Type B pancreatic cell (in vitro differentiated cells): Measurements from ENCODE around the gene FCGR3B. TPM values are rescaled to one million over a fixed set of nuclear protein-coding genes. Genes with fewer than 3 reads are reported as not detected.
"Not testable (repeated sequence)": the region's sequence is repeated elsewhere in the genome, so short reads cannot be mapped to it uniquely, and the experiment has no call there.

ENCODE experiments used
- DNase-seq: peaks from one replicate; pipeline ENCODE4 v3.0.0; 2021; ENCODE audit warnings: mixed read lengths; ENCODE audit not compliant: unreplicated experiment; ENCODE audit errors: extremely low spot score
- H3K27ac Mint-ChIP-seq: 2 replicates; pipeline ENCODE4 v1.8.0; 2021; ENCODE audit warnings: mild to moderate bottlenecking, mixed read lengths
- H3K27me3 Mint-ChIP-seq: 2 replicates; pipeline ENCODE4 v1.8.0; 2021; ENCODE audit warnings: mixed read lengths
- H3K36me3 Mint-ChIP-seq: 2 replicates; pipeline ENCODE4 v1.8.0; 2021; ENCODE audit warnings: mixed read lengths
- H3K4me1 Mint-ChIP-seq: one replicate; pipeline ENCODE4 v1.8.0; 2021; ENCODE audit warnings: mixed read lengths; ENCODE audit not compliant: unreplicated experiment
- H3K4me3 Mint-ChIP-seq: 2 replicates; pipeline ENCODE4 v1.8.0; 2021; ENCODE audit warnings: mild to moderate bottlenecking, mixed read lengths
- H3K9me3 Mint-ChIP-seq: 2 replicates; pipeline ENCODE4 v1.8.0; 2021; ENCODE audit warnings: mixed read lengths
- total RNA-seq: library from RNA; stranded (reverse); gene quantifications from 2 replicates; pipeline ENCODE4 v1.2.1, GENCODE V29; 2021; ENCODE audit warnings: low replicate concordance

The FCGR3B gene
- total RNA-seq, 1 donor from 2014 or later, result not detected

DNA sequence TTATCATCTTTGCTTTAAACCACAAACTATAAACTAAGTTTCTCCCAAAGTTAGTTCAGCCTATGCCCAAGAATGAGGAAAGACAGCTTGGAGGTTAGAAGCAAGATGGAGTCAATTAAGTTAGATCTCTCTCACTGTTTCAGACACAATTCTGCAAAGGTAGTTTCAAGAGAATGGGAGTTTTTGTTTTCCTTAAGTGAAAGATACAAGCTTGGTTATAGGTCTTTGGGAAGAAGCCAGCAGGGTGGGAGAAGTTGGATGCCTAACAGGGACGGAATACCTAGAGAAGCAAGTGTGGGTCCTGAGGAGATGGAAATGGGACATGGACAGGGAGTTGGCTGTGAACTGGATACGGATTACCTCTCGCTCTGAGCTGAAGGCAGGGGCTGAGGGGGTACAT, 6.0 kb upstream of the FCGR3B start:
- H3K36me3 Mint-ChIP-seq, DNase-seq, H3K4me3 Mint-ChIP-seq, H3K4me1 Mint-ChIP-seq, H3K27ac Mint-ChIP-seq, H3K9me3 Mint-ChIP-seq: not testable (repeated sequence)
- H3K27me3 Mint-ChIP-seq, result peaks cover 17% of the 10 kb centered on the region

DNA sequence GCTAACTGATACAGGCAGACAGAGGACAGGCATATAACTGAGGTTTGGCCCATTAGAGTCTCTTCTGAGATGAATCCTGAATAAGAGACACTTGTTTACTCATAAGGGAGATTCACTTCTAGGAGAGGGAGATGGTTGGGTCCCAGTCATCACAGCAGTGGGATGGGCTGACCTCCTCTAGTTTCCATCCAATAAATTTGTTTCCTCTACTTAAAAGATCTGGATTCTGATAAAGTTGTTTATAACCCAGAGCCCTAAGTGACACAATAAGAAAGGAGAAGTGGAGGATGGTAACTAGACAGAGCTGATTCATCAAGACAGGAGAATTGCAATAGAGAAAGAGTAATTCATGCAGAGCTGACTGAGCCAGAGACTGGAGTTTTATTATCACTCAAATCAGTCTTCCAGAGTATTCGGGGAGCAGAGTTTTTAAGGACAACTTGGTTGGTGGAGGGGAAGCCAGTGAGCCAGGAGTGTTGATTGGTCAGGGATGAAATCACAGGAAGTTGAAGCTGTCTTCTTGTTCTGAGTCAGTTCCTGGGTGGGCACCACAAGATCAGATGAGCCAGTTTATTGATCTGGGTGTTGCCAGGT, 5.3 kb upstream of the FCGR3B start:
- DNase-seq, H3K4me1 Mint-ChIP-seq, H3K36me3 Mint-ChIP-seq, H3K4me3 Mint-ChIP-seq, H3K9me3 Mint-ChIP-seq, H3K27ac Mint-ChIP-seq: not testable (repeated sequence)
- peaks cover 17% of the 10 kb centered on the region for H3K27me3 Mint-ChIP-seq

DNA sequence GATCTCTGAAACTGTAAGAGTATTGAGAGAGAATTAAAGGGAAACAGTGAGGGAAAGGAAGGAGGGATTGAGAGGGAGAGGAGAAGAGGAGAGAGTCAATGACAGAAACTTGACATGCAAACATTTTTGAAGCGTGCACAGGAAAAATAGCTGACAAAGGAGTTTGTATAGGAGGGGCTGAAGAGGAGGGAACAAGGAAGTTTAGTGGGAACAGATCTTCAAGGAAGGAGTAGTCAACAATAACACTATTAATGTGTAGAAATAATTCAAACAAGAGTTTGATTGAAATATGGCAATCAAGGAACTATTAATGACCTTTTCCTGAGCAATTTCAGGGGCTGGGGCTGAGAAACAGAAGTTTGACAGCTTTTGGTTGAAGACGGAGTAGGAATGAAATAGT, 4.0 kb upstream of the FCGR3B start:
- H3K4me3 Mint-ChIP-seq, H3K27ac Mint-ChIP-seq, H3K9me3 Mint-ChIP-seq, H3K4me1 Mint-ChIP-seq, DNase-seq, H3K36me3 Mint-ChIP-seq: not testable (repeated sequence)
- peaks cover 17% of the 10 kb centered on the region for H3K27me3 Mint-ChIP-seq

DNA sequence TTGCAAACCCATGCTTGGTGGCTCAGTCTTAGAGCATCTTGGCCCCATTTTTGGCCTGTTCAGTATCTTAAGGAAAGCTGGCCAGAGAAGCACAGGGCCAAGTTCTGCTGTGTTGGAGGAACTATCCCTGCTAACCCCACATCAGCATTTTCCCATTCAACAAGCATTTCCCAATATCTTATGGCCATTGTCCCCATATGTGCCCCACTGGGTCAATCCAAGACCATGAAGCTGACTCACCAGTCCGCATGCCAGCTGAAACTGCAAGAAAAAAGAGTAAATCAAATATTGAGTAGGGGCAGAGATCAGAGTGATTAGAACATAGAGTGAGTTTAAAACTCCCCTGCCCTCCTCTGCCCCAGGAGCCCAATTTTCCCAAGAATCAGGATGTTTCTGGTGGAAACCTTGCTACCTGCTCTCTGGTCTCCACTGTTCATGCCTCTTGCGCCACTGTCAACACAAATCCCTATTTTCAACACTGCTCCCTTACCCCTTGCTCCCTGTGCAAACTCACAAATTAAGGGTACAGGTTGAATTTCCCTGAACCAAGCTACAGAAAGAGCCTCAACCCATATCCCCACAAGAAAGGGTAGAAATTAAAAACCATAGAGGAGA, 741 bp downstream of the FCGR3B start:
- H3K27ac Mint-ChIP-seq, H3K4me3 Mint-ChIP-seq, H3K4me1 Mint-ChIP-seq, DNase-seq, H3K36me3 Mint-ChIP-seq, H3K9me3 Mint-ChIP-seq: not testable (repeated sequence)
- H3K27me3 Mint-ChIP-seq, result peaks cover 19% of the 10 kb centered on the region

DNA sequence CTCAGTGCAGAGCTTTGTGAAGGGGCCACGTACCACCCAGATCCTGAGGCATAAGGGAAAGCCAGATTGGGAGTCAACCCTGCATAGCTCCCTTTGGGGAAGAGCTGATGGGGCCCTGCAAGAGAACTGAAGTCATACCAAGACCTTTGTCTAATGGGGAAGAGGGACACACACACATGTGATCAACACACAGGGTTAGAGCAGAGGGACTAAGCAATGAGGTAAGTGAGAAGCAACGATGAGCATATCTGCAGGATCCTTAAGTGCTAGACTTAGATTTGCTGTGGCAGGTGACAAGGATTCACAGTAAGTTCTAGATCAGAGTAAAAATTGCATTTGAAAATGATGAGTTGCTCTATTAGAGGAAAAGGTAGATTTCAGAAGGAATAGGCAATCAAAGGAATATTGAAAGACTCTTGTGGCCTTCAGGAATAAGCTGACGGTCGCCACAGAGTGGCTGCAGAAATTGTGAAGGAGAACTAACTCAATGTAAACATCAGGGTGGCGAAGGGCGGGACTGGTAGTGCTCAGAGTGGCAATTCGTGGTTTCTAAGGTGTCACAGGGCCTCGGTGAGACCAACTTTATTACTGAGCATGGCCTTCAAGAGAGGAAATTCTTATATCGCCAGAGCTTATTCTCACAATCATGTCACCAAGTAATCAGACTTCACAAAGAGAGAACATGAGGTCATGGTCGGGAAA, 4.4 kb downstream of the FCGR3B start:
- H3K27me3 Mint-ChIP-seq, result peaks cover 46% of the 10 kb centered on the region
- not testable (repeated sequence) for H3K9me3 Mint-ChIP-seq, H3K4me1 Mint-ChIP-seq, H3K36me3 Mint-ChIP-seq, H3K27ac Mint-ChIP-seq, H3K4me3 Mint-ChIP-seq, DNase-seq

DNA sequence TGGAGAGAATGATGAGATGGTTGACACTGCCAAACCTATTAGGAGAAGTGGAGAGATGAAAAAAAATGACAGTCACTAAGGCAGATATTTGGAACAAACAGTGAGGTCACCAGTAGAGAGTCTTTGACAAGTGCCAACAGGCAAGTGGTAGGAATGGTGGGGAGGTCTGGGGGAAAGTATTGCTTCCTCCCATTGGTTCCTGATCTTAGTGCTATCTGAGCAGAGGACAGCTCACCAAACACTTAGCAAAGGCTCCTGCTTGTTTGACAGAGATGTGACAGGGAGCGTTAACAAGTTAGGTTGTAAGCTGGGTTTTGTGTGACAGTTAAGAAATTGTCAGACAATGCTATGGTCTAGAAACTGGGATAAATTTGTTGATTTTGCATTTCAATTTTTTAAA, 6.4 kb downstream of the FCGR3B start:
- not testable (repeated sequence) for H3K9me3 Mint-ChIP-seq, DNase-seq, H3K27ac Mint-ChIP-seq, H3K4me3 Mint-ChIP-seq, H3K4me1 Mint-ChIP-seq, H3K36me3 Mint-ChIP-seq
- peaks cover 59% of the 10 kb centered on the region for H3K27me3 Mint-ChIP-seq

DNA sequence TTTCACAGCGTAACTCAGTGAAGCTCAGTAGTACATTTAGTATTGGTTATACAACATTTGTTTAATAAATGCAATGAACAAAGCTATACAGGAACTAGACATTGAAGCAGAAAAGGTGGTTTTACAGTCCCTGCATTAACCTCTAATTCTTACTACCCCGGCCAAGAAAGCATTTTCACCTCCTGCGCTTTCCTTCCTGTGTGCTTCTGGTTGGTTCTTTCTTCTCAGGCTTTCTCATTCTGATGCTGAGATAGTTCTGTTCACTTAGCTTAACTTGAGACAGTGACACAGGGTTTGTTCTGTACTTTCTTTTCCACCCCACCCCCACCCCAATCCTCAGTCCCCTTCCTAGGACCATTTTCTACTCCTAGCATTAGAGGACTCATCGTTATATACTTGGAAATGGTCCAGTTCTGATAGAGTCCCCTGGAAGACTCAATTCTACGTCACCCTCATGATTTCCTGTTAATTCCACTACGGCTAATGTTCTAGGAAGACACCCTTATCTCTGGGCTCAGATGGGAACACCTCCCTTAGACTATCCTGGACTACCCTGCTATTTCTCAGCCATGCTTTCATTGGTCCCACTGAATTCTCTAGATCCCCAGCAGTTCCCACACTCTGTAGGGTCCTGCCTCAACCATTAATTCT, 7.5 kb downstream of the FCGR3B start:
- peaks cover 55% of the 10 kb centered on the region for H3K27me3 Mint-ChIP-seq
- H3K4me3 Mint-ChIP-seq, H3K4me1 Mint-ChIP-seq, H3K36me3 Mint-ChIP-seq, DNase-seq, H3K27ac Mint-ChIP-seq, H3K9me3 Mint-ChIP-seq: not testable (repeated sequence)

DNA sequence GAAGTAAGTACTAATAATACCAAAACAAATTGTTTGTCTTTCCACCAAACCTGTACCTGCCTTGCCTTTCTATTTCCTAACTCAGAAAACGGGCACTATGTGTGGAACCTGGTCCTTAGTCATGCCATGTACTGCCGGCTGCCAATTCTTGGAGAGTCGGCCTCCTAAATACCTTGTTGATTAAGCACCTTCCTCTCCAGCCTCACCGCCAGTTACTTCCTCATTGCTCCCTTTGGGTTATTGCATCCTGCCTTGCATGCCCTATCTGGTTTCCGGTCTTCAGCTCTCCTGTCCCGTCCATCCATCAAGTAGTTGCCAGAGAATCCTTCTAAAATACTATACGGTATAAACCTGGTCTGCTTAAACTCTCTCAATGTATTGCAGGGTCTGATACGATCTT, 8.9 kb downstream of the FCGR3B start:
- H3K4me3 Mint-ChIP-seq, result peak overlapping the region; percentile 96
- not testable (repeated sequence) for H3K36me3 Mint-ChIP-seq, H3K4me1 Mint-ChIP-seq, DNase-seq, H3K9me3 Mint-ChIP-seq
- H3K27me3 Mint-ChIP-seq, result peaks cover 48% of the 10 kb centered on the region
- peak overlapping the region; percentile 97 for H3K27ac Mint-ChIP-seq

DNA sequence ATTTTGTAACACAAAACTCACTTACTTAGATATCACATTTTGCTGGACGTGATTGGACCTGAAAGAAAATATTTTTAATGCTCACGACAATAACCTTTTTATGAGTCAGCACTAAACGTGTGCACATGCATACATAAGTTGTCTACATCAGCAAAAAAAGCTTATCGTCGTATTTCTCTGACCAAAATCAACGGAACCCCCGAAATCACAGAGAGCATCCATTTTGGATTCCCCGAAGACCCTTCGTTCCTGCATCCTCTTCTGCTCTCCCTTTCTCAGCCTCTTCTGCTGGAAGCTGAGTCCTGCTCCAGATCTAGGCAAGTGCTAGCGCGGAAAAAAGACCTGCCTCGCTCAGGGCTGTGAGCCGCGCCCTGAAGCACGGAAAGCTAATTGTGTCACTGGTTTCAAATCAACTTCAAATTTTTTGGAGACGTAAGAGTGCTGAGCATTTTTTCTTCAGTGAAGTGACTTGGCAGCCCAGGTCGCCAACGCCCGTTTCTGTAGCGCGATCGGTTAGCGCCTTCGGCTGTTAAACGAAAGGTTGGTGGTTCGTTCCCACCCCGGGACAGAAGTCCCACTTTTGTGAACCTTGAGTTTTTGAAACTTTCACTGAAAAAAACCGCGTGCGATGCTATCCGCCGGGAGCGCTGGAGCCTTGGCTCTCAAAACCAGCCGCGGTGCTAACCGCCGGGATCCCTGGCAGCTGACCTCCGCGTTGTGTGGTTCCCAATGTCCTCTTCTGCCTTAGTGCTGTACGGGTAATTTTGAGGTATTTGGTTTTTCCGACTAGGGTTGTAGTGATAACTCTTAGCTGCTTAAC, 9.6 kb downstream of the FCGR3B start:
- H3K27ac Mint-ChIP-seq, result peak overlapping the region; percentile 97
- peak overlapping the region; percentile 96 for H3K4me3 Mint-ChIP-seq
- not testable (repeated sequence) for H3K9me3 Mint-ChIP-seq, H3K36me3 Mint-ChIP-seq, H3K4me1 Mint-ChIP-seq
- H3K27me3 Mint-ChIP-seq, result peaks cover 43% of the 10 kb centered on the region
- DNase-seq, result peak; percentile 74

DNA sequence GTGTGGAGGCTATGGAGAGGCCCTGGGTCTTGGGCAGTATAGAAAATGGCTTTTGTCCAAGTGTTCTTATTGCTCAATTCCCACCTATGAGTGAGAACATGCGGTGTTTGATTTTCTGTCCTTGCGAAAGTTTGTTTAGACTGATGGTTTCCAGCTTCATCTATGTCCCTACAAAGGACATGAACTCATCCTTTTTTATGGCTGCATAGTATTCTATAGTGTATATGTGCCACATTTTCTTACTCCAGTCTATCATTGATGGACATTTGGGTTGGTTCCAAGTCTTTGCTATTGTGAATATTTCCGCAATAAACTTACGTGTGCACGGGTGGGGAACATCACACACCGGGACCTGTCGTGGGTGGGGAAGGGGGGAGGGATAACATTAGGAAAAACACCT, 10.6 kb downstream of the FCGR3B start:
- H3K4me3 Mint-ChIP-seq, result peak overlapping the region; percentile 49
- not testable (repeated sequence) for H3K36me3 Mint-ChIP-seq, DNase-seq, H3K4me1 Mint-ChIP-seq, H3K27ac Mint-ChIP-seq, H3K9me3 Mint-ChIP-seq
- H3K27me3 Mint-ChIP-seq, result peaks cover 43% of the 10 kb centered on the region

DNA sequence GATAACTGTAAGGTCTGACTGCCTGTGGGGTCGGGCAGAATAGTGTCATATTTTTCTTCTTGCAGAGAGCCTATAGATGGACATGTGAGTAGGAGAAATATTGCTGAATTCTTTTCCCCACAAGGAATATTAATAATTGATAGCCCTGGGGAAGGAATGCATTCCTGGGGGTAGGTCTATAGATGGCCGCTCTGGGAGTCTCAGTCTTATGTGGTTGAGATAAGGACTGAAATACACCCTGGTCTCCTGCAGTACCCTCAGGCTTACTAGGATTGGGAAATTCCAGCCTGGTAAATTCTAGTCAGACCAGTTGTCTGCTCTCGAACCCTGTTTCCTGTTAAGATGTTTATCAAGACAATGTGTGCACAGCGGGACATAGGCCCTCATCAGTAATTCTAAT, 12.5 kb downstream of the FCGR3B start:
- H3K4me1 Mint-ChIP-seq, H3K27ac Mint-ChIP-seq, H3K36me3 Mint-ChIP-seq, DNase-seq, H3K9me3 Mint-ChIP-seq, H3K4me3 Mint-ChIP-seq: not testable (repeated sequence)
- peaks cover 28% of the 10 kb centered on the region for H3K27me3 Mint-ChIP-seq

DNA sequence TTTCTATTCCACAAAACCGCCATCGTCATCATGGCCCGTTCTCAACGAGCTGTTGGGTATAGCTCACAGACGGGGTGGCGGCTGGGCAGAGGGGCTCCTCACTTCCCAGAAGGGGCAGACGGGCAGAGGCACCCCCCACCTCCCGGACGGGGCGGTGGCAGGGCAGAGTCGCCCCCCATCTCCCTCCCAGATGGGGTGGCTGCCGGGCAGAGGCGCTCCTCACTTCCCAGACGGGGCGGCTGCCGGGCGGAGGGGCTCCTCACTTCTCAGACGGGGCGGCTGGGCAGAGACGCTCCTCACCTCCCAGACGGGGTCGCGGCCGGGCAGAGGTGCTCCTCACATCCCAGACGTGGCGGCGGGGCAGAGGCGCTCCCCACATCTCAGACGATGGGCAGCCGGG, 14.6 kb downstream of the FCGR3B start:
- peaks cover 17% of the 10 kb centered on the region for H3K27me3 Mint-ChIP-seq
- not testable (repeated sequence) for H3K36me3 Mint-ChIP-seq, H3K9me3 Mint-ChIP-seq, DNase-seq, H3K4me1 Mint-ChIP-seq, H3K27ac Mint-ChIP-seq, H3K4me3 Mint-ChIP-seq

DNA sequence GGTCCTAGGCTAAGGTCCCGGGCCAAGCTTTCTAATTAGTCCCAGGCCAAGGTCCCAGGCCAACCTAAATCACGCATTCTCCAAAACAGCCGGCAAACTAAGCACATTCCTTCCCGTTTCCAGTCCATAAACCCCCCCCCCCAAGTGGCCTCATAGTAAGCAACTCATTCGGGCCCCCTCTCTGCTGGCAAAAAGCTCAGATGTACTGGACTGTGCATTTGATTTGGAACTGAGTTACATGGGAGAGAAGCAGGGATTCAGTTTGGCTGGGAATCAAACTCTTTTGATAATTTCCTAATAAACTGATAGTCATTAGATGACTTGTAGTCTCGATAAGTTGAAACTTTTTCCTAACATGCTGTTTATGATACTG, 17.8 kb downstream of the FCGR3B start:
- H3K27me3 Mint-ChIP-seq, result peaks cover 26% of the 10 kb centered on the region
- H3K4me3 Mint-ChIP-seq, result peak overlapping the region; percentile 91
- DNase-seq, H3K9me3 Mint-ChIP-seq, H3K36me3 Mint-ChIP-seq, H3K4me1 Mint-ChIP-seq: not testable (repeated sequence)
- peak overlapping the region; percentile 95 for H3K27ac Mint-ChIP-seq
